Ovary (tissue), 3 donors: ENCODE measurements around the gene GPR119.

ENCODE experiments used
- CTCF ChIP-seq, 3 donors: fragments of 450-650 bp in 2 of 3; fragments of 200-600 bp in 1 of 3; IDR thresholded peaks; one replicate each; pipeline versions ENCODE4 v1.5.1 to v1.8.0; 2016 to 2022; ENCODE audit warnings: antibody characterized with exemption in 3 of 3, mild to moderate bottlenecking in 1 of 3
- POLR2A ChIP-seq: fragments of 450-650 bp; IDR thresholded peaks from one replicate; pipeline ENCODE4 v1.6.1; 2017; ENCODE audit warnings: antibody characterized with exemption, mild to moderate bottlenecking, moderate library complexity
- donor health status: DM: no; HTN: no; CAD: no.

- no peak for TF ChIP-seq CTCF (IDR thresholded peaks at IDR 0.05)
- no peak for TF ChIP-seq POLR2A
Observed at GRCh38 chrX:130336531-130336930, 48.9 kb downstream of the GPR119 start.
